Placental pericyte (primary cell): Measurements from ENCODE around the gene TIMD4. TPM values are rescaled to one million over a fixed set of nuclear protein-coding genes. Genes with fewer than 3 reads are reported as not detected.

ENCODE experiments used
- total RNA-seq: library from RNA; depleted of rRNA; stranded (reverse); fragments of >200 nt; gene quantifications from 2 replicates; pipeline ENCODE4 v1.2.3, GENCODE V29; 2012

TIMD4 gene
- not detected in 2 replicates for total RNA-seq

GRCh38 chr5:156963125-156963524 is at the start of gene TIMD4:
TSS of gene TIMD4 (minus strand) at chr5:156963226. CDS start at chr5:156963198, 28 bp downstream.

Other genes with a start within 250 kb of the TIMD4 start
- gene PPP1R2B, start 112.9 kb downstream of the TIMD4 start, total RNA-seq: under 0.01 TPM in 1 of 2 replicates, not detected in the other
- gene HAVCR1, start 95.9 kb upstream of the TIMD4 start, total RNA-seq: 0.88 TPM in 1 of 2 replicates, not detected in the other
- 0.22 TPM in 1 of 2 replicates, not detected in the other for gene HAVCR2, start 145.8 kb upstream of the TIMD4 start, total RNA-seq
- 8.3 and 9.9 TPM in 2 replicates for gene MED7, start 179.6 kb upstream of the TIMD4 start, total RNA-seq
- not detected in 2 replicates for gene GARIN3, start 203.0 kb upstream of the TIMD4 start, total RNA-seq
- gene ITK, start 217.6 kb upstream of the TIMD4 start, total RNA-seq: not detected in 2 replicates